ENCODE measurements around the gene ISG15. TPM values are rescaled to one million over a fixed set of nuclear protein-coding genes. Genes with fewer than 3 reads are reported as not detected.
A peak's percentile ranks its signal among the peaks of the same experiment; 100 is the strongest.
"Not testable (repeated sequence)": the region's sequence is repeated elsewhere in the genome, so short reads cannot be mapped to it uniquely, and the experiment has no call there.

The ISG15 gene
- total RNA-seq, 1 donor from 2014 or later, result 14.3 TPM

GRCh38 chr1:973459-974292 lies 39.6 kb upstream of the ISG15 start:
- DNase-seq (ENCODE audit: low spot score, unreplicated experiment), result no peak
- peaks cover 2% of the 10 kb centered on the region for H3K36me3 Mint-ChIP-seq (ENCODE audit: insufficient read depth)
- H3K9me3 Mint-ChIP-seq (ENCODE audit: low read depth), result peaks cover 3% of the 10 kb centered on the region
- H3K27ac Mint-ChIP-seq, result no peak overlapping the region
- H3K27me3 Mint-ChIP-seq, result peaks cover 26% of the 10 kb centered on the region
- H3K4me3 Mint-ChIP-seq (ENCODE audit: low read depth), result no peak overlapping the region
- peaks cover 2% of the 10 kb centered on the region for H3K4me1 Mint-ChIP-seq (ENCODE audit: low read depth)
- TF ChIP-seq CTCF (IDR thresholded peaks at IDR 0.05; ENCODE audit: unreplicated experiment), result no peak

- Mint-ChIP-seq H3K9me3 (ENCODE audit: low read depth) (peaks cover 3% of the 10 kb centered on the region), H3K4me3 (ENCODE audit: low read depth) (no peak overlapping the region), H3K27ac (no peak overlapping the region), H3K4me1 (ENCODE audit: low read depth) (peaks cover 2% of the 10 kb centered on the region), H3K27me3 (peaks cover 20% of the 10 kb centered on the region), H3K36me3 (ENCODE audit: insufficient read depth) (peaks cover 2% of the 10 kb centered on the region)
- DNase-seq (ENCODE audit: low spot score, unreplicated experiment), result no peak
- no peak for TF ChIP-seq CTCF (IDR thresholded peaks at IDR 0.05; ENCODE audit: unreplicated experiment)
Measured at GRCh38 chr1:974293-974640, 39.0 kb upstream of the ISG15 start.

- H3K4me3 Mint-ChIP-seq (ENCODE audit: low read depth), result no peak overlapping the region
- peaks cover 2% of the 10 kb centered on the region for H3K36me3 Mint-ChIP-seq (ENCODE audit: insufficient read depth)
- TF ChIP-seq CTCF (IDR thresholded peaks at IDR 0.05; ENCODE audit: unreplicated experiment), result no peak
- DNase-seq (ENCODE audit: low spot score, unreplicated experiment), result no peak
- peaks cover 2% of the 10 kb centered on the region for H3K4me1 Mint-ChIP-seq (ENCODE audit: low read depth)
- H3K9me3 Mint-ChIP-seq (ENCODE audit: low read depth), result peaks cover 3% of the 10 kb centered on the region
- no peak overlapping the region for H3K27ac Mint-ChIP-seq
- H3K27me3 Mint-ChIP-seq, result peaks cover 14% of the 10 kb centered on the region
Measured at GRCh38 chr1:974687-975328, 38.5 kb upstream of the ISG15 start.

- Mint-ChIP-seq H3K27me3 (peaks cover 14% of the 10 kb centered on the region), H3K4me3 (ENCODE audit: low read depth) (no peak overlapping the region), H3K27ac (no peak overlapping the region), H3K36me3 (ENCODE audit: insufficient read depth) (peaks cover 2% of the 10 kb centered on the region), H3K4me1 (ENCODE audit: low read depth) (peaks cover 2% of the 10 kb centered on the region), H3K9me3 (ENCODE audit: low read depth) (peaks cover 3% of the 10 kb centered on the region)
- TF ChIP-seq CTCF (IDR thresholded peaks at IDR 0.05; ENCODE audit: unreplicated experiment), result no peak
- no peak for DNase-seq (ENCODE audit: low spot score, unreplicated experiment)
Measured at GRCh38 chr1:975365-975764, 37.9 kb upstream of the ISG15 start.

- Mint-ChIP-seq H3K4me1 (ENCODE audit: low read depth) (peaks cover 2% of the 10 kb centered on the region), H3K36me3 (ENCODE audit: insufficient read depth) (peaks cover 2% of the 10 kb centered on the region), H3K9me3 (ENCODE audit: low read depth) (peaks cover 3% of the 10 kb centered on the region), H3K27me3 (peaks cover 17% of the 10 kb centered on the region), H3K4me3 (ENCODE audit: low read depth) (peak overlapping the region; percentile 41), H3K27ac (no peak overlapping the region)
- TF ChIP-seq CTCF (IDR thresholded peaks at IDR 0.05; ENCODE audit: unreplicated experiment), result peak; percentile 67
- peak; percentile 65 for DNase-seq (ENCODE audit: low spot score, unreplicated experiment)
Measured at GRCh38 chr1:975896-976683, 37.2 kb upstream of the ISG15 start.

DNA sequence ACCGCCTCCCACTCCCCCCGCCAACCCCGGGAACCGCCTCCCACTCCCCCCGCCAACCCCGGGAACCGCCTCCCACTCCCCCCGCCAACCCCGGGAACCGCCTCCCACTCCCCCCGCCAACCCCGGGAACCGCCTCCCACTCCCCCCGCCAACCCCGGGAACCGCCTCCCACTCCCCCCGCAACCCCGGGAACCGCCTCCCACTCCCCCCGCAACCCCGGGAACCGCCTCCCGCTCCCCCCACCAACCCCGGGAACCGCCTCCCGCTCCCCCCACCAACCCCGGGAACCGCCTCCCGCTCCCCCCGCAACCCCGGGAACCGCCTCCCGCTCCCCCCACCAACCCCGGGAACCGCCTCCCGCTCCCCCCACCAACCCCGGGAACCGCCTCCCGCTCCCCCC lies 36.5 kb upstream of the ISG15 start:
- not testable (repeated sequence) for H3K27ac Mint-ChIP-seq; H3K4me3 Mint-ChIP-seq (ENCODE audit: low read depth); H3K36me3 Mint-ChIP-seq (ENCODE audit: insufficient read depth); DNase-seq (ENCODE audit: low spot score, unreplicated experiment); H3K4me1 Mint-ChIP-seq (ENCODE audit: low read depth); H3K9me3 Mint-ChIP-seq (ENCODE audit: low read depth)
- H3K27me3 Mint-ChIP-seq, result peaks cover 19% of the 10 kb centered on the region

Measured in progenitor cell of endocrine pancreas (in vitro differentiated cells).